ENCODE results near the gene IFNA5.
A peak's percentile ranks its signal among the peaks of the same experiment; 100 is the strongest.

The IFNA5 gene

DNA sequence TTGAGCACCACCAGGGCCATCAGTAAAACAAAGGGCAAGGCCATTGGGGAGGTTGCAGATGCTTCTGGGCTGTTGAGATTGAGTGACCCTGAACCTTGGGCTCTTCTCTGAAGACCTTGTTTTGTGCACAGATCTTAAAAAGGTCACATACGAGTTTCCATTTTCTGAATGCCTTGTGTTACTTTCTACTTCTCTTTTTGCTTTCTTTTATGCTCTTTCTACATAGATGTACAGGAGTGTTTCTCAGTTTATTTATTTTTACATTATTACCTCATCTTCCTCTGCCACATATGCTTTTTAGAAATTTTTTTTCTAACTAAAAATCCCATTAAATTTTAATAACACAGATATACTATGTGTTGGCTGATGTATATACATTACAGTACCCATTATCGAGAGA is at the start of gene IFNA5:
TSS of gene IFNA5 (minus strand) at position 101 of the 400 bp plus-strand sequence. CDS start at position 44, 57 bp downstream.
- FAIRE-seq, result no peak

GRCh38 chr9:21350787-21351186 is 45.7 kb upstream of the IFNA5 start, which contains the start of gene IFNA6:
Gene IFNA6, minus strand, starts transcription at chr9:21350887. Its CDS starts 0 bp downstream, at chr9:21350887.
- FAIRE-seq, result no peak

- no peak for FAIRE-seq
Observed at GRCh38 chr9:21348430-21348970, 43.4 kb upstream of the IFNA5 start.

DNA sequence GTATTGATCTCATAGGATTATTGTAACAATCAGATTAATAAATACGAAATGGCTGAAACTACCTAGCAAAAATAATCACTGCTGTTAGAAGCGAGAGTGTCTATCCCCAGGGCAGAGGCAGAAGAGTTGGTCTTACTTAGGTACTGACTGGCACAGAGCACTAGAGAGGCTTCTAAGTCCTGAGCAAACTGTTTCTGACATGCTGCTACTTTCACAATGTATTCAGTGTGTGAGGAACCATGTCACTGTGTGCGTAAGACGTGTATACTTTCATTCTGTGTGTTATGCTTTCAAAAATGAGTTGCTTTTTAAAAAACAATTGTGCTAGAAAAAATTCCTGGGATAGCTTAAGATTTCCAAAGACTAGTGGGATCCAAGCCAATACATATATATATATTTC is 35.6 kb upstream of the IFNA5 start:
- FAIRE-seq, result no peak

DNA sequence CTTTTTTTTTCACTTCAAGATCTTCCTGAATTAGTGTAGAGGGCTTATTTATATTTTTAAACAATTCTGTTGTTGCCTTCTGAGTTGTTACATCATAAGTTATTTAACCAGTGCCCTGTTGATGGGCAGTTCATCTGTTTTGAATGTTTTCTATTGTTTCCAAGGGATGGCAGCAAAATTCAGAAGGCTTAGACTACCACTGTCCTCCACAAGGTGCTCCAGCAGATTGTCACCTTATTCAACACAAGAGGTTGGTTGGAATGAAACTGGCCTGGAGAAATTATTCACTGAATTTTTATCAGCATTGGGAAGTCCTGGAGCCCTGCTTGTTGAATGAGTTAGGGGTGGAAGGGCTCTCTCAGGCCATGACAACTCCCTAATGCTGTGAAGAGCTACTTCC is 31.3 kb upstream of the IFNA5 start:
- FAIRE-seq, result no peak

DNA sequence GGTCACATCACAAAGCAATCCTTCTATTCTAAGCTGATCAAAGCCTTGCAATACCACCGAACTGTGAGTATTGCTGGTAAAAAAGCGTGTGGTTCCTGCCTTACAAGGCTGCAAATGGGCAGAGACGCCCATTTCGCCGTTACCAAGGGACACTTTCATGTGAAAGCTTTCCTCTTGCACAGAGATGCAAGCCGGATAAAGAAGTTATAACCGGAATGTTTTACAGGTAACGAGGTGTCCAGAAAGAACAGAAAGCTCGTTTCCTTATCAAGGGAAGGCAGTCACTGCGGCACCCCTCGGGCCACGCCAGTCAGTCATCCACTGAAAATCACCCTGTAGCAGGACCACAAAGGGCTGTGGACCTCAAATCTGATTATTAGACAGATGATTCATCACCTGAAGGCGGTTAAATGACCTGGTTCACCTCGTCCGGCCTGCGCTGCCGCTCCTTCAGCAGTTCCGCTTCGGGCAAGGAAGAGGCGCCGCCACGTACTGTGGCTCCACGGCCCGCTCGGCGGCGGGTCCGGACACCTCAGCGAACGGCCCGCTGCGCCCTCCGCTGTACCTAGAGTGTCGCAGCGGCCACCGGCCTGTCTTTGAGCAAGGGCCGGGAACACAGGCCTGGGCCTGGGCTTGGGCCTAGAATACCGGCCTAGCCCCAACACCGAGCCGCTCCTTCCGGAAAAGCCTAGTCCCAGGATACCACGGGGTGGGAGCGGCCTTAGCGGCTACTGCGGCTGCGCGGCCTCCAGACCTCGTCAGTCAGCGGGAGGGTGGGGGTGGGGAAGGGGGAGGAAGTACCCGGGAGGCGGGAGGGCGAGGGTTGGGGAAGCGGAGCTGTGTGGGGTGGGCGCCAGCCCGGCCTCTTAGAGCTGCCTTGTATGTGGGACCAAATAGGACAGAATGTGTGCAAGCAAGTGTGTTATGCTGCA is 29.9 kb upstream of the IFNA5 start, which contains the start of gene KLHL9:
TSS of gene KLHL9 (minus strand) at position 704 of the 932 bp plus-strand sequence. CDS start at position 159, 545 bp downstream.
- FAIRE-seq, result peak; percentile 5

GRCh38 chr9:21333226-21333625 is 28.1 kb upstream of the IFNA5 start:
- no peak for FAIRE-seq

DNA sequence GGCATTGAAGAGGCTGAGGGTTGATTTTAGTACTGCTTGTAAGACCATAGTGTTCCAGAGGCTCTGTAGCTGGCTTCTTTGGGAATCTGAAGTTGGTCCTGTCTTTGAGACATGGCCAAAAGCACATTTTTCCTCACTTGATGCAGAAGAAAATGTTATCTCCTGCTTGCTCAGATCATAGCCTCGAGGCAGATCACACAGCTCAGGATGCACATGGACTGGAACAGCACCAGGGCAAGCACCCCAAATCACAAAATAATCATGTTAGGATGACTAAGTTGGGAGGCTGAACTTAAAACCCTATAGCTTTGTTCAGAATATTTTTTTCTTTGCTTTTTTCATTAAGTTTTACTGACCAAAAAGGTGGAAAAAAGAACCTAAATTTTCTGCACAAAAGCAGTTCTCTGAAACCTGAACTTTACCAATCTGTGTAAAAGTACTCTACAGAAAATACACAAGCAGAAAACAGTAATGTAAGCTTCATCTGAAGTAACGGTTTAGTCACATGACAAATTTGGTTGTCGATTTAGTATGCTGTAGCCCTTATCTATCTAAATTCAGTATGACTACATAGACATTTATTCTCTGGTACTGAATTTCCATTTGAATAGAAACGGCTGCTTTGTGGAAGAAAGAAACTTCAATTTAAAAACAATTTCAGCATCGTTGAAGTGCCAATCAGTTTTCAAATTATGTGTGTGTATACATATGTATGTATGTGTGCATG is 26.7 kb upstream of the IFNA5 start:
- FAIRE-seq, result no peak

GRCh38 chr9:21326526-21327139 is 21.5 kb upstream of the IFNA5 start:
- peak; percentile 88 for FAIRE-seq

DNA sequence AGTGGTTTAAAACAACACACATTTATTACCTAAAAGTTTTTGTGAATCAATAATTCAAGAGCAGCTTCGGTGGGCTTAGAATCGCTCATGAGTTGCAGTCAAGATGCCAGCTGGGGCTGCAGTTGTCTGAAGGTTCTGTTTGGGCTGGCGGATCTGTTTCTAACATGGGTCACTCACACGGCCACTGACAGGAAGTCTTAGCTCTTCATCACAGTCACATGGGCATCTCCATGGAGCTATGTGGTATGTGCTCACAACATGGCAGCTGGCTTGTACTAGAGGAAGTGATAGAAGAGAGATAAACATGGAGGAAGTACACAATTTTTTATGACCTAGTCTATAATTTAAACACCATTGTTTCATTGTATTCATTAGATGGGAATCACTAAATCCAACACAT is 18.9 kb upstream of the IFNA5 start:
- no peak for FAIRE-seq

GRCh38 chr9:21322911-21323461 is 17.9 kb upstream of the IFNA5 start:
- no peak for FAIRE-seq

- no peak for FAIRE-seq
Observed at GRCh38 chr9:21320465-21320864, 15.4 kb upstream of the IFNA5 start.

DNA sequence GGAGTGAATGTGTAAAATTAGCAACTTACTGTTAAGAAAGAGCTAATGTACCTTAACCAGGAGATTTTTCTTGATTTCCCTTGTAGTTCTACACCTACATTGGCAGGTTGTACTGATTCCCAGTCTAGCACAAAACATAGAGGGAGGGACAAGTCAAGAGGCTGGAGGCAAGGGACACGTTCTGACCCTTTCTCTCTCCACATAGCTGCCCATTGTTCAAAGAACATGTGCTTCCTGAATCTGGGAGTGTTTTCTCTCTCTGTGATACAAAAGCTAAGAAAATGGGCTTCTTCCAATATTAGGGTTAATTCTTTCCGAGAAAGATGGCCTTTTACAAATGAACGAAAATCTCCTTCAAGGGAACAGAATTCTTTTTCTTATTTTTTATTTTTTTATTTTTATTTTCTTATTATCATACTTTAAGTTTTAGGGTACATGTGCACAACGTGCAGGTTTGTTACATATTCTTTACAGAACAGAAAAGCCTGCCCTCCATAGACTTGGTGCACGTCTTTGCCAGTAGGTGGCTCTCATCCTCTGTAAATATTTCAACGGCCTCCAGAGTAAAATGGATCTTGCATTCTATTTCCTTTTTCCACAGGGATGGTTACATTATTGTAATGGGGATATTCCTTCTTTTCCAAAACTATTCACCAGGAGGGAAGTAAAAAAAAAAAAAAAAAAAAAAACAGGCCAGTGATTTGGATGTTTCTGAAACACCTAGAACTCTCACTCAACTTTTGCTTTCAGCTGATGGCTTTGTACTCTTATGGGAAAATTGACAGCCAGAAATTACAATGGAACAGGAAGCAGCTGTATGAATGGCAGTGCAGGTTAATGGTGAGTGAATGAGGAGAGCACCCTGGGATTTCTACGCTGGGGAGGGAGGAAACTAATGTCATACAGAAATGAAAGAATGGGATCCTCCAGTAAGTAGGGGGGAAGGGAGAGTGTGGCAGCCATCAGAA is 13.1 kb upstream of the IFNA5 start:
- peak; percentile 56 for FAIRE-seq

DNA sequence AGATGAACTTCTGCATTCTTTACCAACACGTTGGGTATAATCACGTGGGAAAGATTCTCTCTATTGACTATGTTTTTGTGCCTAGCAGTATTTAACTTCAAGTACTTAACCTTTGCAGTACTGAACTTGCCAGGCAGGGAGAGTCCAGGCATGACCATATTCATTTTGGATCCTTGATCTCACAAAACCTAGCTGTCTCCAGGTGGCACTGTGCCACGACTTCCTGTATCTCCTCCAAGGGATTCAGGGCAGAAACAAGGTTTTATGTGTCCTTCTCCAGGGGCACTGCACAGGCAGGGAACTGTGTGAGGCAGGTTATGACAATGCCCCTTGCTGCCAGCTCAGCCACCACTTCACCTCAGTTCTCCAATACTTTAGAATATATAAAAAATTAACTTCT is 11.7 kb upstream of the IFNA5 start:
- FAIRE-seq, result no peak

GRCh38 chr9:21316032-21316842 is 11.1 kb upstream of the IFNA5 start:
- no peak for FAIRE-seq

DNA sequence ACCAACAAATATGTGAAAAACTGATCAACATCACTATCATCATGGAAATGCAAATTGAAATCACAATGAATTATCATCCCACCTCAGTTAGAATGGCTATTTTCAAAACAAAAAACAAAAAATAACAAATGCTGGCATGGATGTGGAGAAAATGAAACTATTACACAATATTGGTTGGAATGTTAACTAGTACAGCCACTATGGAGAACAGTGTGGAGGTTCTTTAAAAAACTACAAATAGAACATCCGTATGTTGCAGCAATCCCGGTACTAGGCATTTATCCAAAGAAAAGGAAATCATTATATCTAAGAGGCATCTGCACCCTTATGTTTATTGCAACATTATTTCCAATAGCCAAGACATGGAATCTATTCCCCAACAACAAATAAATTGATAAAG is 9.0 kb upstream of the IFNA5 start:
- FAIRE-seq, result no peak

GRCh38 chr9:21311889-21312288 is 6.8 kb upstream of the IFNA5 start:
- FAIRE-seq, result no peak

DNA sequence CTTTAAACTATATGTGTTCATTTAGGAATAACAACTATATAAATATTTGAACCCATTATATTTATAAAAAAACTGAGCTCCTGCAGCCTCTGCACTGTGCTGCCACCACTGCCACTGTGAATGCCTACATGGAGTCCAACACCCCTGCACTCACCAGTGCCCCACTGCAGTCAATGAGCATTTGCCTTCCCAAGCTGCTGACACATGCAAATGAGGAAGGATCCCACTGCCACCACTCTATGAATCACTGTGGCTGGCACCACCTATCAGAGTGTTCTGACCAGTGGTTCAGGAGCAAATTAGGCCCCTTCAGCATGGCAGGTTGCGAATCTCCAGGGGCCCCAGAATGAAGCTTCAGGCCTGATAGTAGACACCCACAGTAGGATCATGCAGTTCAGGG is 9.1 kb downstream of the IFNA5 start:
- no peak for FAIRE-seq

- no peak for FAIRE-seq
Observed at GRCh38 chr9:21294904-21295538, 10.1 kb downstream of the IFNA5 start.

DNA sequence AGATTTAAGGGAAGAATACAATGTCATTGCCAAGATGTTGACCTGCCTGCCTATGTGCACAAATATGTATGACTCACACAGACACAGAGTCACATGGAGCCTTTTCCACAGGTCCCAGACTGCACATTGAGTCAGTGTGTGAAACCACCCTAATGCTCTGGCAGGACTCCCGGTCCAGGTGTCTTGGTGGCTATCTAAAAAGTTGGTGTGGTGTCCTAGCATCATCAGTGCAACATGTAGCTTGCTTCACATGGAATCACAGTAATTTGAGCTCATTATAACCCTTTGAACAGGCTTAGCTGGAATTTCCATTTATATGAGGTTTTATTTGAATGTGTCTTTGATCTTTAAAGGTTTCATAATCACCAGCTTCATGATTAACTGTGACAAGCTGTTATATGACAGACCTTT is 10.7 kb downstream of the IFNA5 start:
- no peak for FAIRE-seq

Data from islet of Langerhans (tissue), 1 donor.